ENCODE measurements around the gene CDH13. TPM values are rescaled to one million over a fixed set of nuclear protein-coding genes. Genes with fewer than 3 reads are reported as not detected.

Gene CDH13
- total RNA-seq, 4 donors from 2014 or later = 5.8 to 36.7 (median 20.4) TPM

DNA sequence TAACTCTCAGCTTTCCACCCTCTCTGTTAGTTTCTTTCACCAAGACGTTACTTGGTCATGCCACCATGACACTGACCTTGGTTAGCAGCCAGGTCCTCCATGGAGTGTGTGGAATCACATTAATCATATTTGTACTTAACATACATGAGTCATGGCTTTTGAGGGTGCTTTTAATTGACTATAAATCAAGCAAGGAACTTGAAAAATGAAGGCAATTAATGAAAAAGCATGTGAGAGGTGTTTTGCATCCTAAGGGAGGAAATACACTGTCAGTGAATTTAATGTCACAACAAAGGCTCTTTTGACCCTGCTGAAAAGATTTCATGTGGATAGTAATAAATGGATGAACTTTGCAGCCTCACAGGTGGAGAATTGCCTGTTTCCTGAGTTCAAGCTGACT lies 240.7 kb downstream of the CDH13 start:
- TF ChIP-seq, protein P1, sequence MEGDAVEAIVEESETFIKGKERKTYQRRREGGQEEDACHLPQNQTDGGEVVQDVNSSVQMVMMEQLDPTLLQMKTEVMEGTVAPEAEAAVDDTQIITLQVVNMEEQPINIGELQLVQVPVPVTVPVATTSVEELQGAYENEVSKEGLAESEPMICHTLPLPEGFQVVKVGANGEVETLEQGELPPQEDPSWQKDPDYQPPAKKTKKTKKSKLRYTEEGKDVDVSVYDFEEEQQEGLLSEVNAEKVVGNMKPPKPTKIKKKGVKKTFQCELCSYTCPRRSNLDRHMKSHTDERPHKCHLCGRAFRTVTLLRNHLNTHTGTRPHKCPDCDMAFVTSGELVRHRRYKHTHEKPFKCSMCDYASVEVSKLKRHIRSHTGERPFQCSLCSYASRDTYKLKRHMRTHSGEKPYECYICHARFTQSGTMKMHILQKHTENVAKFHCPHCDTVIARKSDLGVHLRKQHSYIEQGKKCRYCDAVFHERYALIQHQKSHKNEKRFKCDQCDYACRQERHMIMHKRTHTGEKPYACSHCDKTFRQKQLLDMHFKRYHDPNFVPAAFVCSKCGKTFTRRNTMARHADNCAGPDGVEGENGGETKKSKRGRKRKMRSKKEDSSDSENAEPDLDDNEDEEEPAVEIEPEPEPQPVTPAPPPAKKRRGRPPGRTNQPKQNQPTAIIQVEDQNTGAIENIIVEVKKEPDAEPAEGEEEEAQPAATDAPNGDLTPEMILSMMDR (IDR thresholded peaks at IDR 0.05 in 4 of 5, conservative IDR thresholded peaks at IDR 0.05 in 1 of 5) = no peak
- no peak for TF ChIP-seq POLR2A (IDR thresholded peaks at IDR 0.05)
- H3K27ac ChIP-seq = no peak overlapping the region
- DNase-seq (no peak), ATAC-seq (no peak)
- no peaks in the 10 kb centered on the region for H3K27me3 ChIP-seq
- in situ Hi-C loops (cut with MboI; ENCODE audit: low sequenced_read_pairs in 4 of 4) = no loop called here
- no peaks in the 10 kb centered on the region for H3K4me1 ChIP-seq
- H3K4me3 ChIP-seq = no peak overlapping the region
- intact Hi-C loops (cut with DNase I; ENCODE audit: low total_unique reads) = no loop called here
- no peaks in the 10 kb centered on the region for H3K36me3 ChIP-seq
- no peaks in the 10 kb centered on the region for H3K9me3 ChIP-seq

DNA sequence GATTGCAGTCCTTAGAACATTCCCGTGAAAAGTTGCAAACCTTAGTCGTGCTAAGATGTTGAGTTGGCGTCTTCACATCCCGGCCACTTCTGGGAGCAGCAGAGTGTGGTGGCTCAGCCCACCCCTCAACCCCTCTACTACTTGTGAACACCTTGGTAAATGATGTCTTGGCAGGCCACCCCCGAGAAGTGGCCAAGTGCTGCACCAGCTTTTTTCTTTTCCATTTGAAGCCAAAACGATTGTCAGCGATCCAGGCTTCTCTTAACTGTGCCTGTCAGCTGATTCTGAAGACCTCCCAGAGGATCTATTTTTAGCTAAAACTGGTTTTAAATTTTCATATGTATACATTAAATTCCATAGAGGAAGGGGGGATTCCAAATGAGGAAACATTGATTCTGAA lies 247.5 kb downstream of the CDH13 start:
- peaks cover 15 to 24% of the 10 kb centered on the region in 2 donors for H3K4me1 ChIP-seq
- H3K27me3 ChIP-seq = no peaks in the 10 kb centered on the region
- no peak for TF ChIP-seq POLR2A (IDR thresholded peaks at IDR 0.05)
- TF ChIP-seq, protein P1 (IDR thresholded peaks at IDR 0.05 in 4 of 5, conservative IDR thresholded peaks at IDR 0.05 in 1 of 5) = no peak
- in situ Hi-C loops (cut with MboI; ENCODE audit: low sequenced_read_pairs in 4 of 4) = no loop called here
- H3K36me3 ChIP-seq = no peaks in the 10 kb centered on the region
- intact Hi-C loops (cut with DNase I; ENCODE audit: low total_unique reads) = no loop called here
- DNase-seq (no peak), ATAC-seq (no peak)
- H3K27ac ChIP-seq = no peak overlapping the region
- H3K4me3 ChIP-seq = no peak overlapping the region
- H3K9me3 ChIP-seq = no peaks in the 10 kb centered on the region

DNA sequence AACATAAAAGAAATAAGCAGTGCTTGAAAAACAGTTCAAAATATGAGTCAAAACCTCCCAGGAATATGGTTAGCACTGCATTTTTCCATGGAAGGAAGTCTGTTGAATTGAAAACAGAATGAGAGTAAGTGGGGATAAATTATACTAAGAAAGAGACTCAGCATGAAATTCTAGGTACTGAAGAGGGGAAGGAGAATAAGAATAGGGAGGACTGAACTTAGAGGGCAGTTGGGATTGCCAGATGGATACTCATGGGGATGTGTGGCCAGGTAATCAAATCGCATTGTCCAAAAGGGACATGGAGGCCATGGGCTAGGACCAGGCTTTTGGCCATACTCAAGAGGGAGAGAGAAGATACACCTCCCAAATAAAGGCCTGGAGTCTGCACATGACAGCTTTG lies 247.9 kb downstream of the CDH13 start:
- TF ChIP-seq POLR2A (IDR thresholded peaks at IDR 0.05) = no peak
- TF ChIP-seq, protein P1 (IDR thresholded peaks at IDR 0.05 in 4 of 5, conservative IDR thresholded peaks at IDR 0.05 in 1 of 5) = no peak
- in situ Hi-C loops (cut with MboI; ENCODE audit: low sequenced_read_pairs in 4 of 4) (no loop called here), intact Hi-C loops (cut with DNase I; ENCODE audit: low total_unique reads) (no loop called here)
- H3K4me1 ChIP-seq = peaks cover 15 to 24% of the 10 kb centered on the region in 2 donors
- H3K27me3 ChIP-seq = no peaks in the 10 kb centered on the region
- H3K36me3 ChIP-seq = no peaks in the 10 kb centered on the region
- DNase-seq (no peak), ATAC-seq (no peak)
- no peak overlapping the region for H3K27ac ChIP-seq
- no peak overlapping the region for H3K4me3 ChIP-seq
- no peaks in the 10 kb centered on the region for H3K9me3 ChIP-seq

DNA sequence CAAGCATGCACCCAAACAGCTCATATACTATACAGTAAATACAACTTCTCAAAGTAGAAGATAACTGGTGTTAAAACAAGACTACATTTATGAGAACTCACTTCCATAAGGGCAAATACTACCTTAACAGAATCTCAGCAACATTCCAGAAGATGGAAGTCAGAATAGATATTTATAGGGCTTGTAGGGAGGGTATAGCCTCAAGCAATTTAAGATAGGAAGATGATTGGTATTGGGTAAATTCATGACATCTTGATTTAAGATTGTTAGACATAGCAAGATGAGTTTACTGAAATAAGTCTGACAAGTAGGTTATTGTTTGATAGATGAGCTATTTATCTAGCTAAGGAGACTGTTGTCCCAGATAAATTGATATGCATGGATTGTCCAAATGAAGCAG lies 250.2 kb downstream of the CDH13 start:
- intact Hi-C loops (cut with DNase I; ENCODE audit: low total_unique reads) = no loop called here
- no peak for DNase-seq
- in situ Hi-C loops (cut with MboI; ENCODE audit: low sequenced_read_pairs in 4 of 4) = no loop called here
- Histone ChIP-seq H3K4me3 (no peak overlapping the region), H3K9me3 (no peaks in the 10 kb centered on the region), H3K27me3 (no peaks in the 10 kb centered on the region), H3K27ac (no peak overlapping the region), H3K36me3 (no peaks in the 10 kb centered on the region), H3K4me1 (peaks cover 20 to 30% of the 10 kb centered on the region in 2 donors)
- TF ChIP-seq POLR2A (IDR thresholded peaks at IDR 0.05) = no peak
- TF ChIP-seq, protein P1 (IDR thresholded peaks at IDR 0.05 in 4 of 5, conservative IDR thresholded peaks at IDR 0.05 in 1 of 5) = no peak
- ATAC-seq = no peak

DNA sequence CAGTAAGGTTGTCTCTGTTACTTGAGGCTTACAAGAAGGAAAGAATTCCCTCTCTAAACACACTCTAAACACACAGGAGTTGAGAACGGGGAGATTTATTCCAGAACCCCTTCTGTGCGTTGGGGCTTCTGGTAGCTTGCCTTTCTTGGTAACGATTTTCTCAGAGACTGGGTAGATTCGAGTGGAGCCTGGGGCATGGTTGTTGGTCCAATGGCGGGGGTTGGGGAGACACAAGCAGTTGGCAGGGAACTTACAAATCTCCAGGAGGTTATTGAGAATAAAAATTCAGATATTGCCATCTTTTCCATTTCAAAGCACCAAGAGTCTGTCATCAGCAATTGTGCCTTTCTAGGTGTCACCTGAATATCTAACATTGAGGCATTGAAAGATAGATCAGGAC lies 251.7 kb downstream of the CDH13 start:
- in situ Hi-C loops (cut with MboI; ENCODE audit: low sequenced_read_pairs in 4 of 4) (no loop called here), intact Hi-C loops (cut with DNase I; ENCODE audit: low total_unique reads) (no loop called here)
- TF ChIP-seq POLR2A (IDR thresholded peaks at IDR 0.05) = no peak
- TF ChIP-seq, protein P1 (IDR thresholded peaks at IDR 0.05 in 4 of 5, conservative IDR thresholded peaks at IDR 0.05 in 1 of 5) = no peak
- Histone ChIP-seq H3K36me3 (no peaks in the 10 kb centered on the region), H3K27me3 (no peaks in the 10 kb centered on the region), H3K4me1 (peaks cover 29 to 30% of the 10 kb centered on the region in 2 donors), H3K9me3 (no peaks in the 10 kb centered on the region), H3K4me3 (no peak overlapping the region), H3K27ac (no peak overlapping the region)
- DNase-seq (no peak), ATAC-seq (no peak)
